Endothelial cell of umbilical vein (primary cell): ENCODE measurements around the gene SEMA4D. TPM values are rescaled to one million over a fixed set of nuclear protein-coding genes. Genes with fewer than 3 reads are reported as not detected.

Source experiments
- BruUV-seq: library from RNA; stranded (reverse); fragments of 400-500 nt; replicated peaks from 2 replicates; lab custom pipeline; 2021; lab: Mats Ljungman, UMichigan
- CTCF ChIA-PET: fragments of 300-600, 350-600 bp; sonication (Branson Sonifier 250); formaldehyde crosslinking; loops from one replicate; lab custom pipeline; 2021; ENCODE audit warnings: antibody characterized with exemption, inconsistent platforms; lab: Charles Lee
- POLR2A ChIA-PET: fragments of 300-600, 350-600 bp; sonication (Branson Sonifier 250); formaldehyde crosslinking; loops from one replicate; lab custom pipeline; 2021; ENCODE audit warnings: antibody characterized with exemption, inconsistent platforms; lab: Charles Lee
- DNase-seq: peaks from one replicate; pipeline ENCODE4 v3.0.0-alpha.2; 2011; ENCODE audit warnings: low read depth, low spot score
- FAIRE-seq: peaks from 2 replicates; lab custom pipeline; 2011; peaks lifted over from hg19 to GRCh38; lab: Jason Lieb, UNC
- H2AFZ ChIP-seq: 2 replicates; pipeline ENCODE4 v1.6.0; 2012; ENCODE audit warnings: low read depth, low read length, control low read depth, inconsistent platforms
- H3K27ac ChIP-seq: 2 replicates; pipeline ENCODE4 v1.5.1; 2011; ENCODE audit warnings: low read depth, mild to moderate bottlenecking, control low read depth, low read length, moderate library complexity; ENCODE audit not compliant: insufficient read depth
- H3K27me3 ChIP-seq, 2 experiments: 2 replicates each; pipeline versions ENCODE4 v1.6.0 to v1.6.1; 2011; ENCODE audit warnings: low read length in 2 of 2, mixed read lengths in 1 of 2; ENCODE audit not compliant: control insufficient read depth in 2 of 2, insufficient read depth in 2 of 2
- H3K36me3 ChIP-seq, 2 experiments: 2 replicates in 1 of 2; 3 replicates in 1 of 2; pipeline ENCODE4 v1.5.1; 2011; ENCODE audit warnings: low read length in 2 of 2, mild to moderate bottlenecking in 1 of 2, moderate library complexity in 1 of 2; ENCODE audit not compliant: control insufficient read depth in 2 of 2, insufficient read depth in 2 of 2; ENCODE audit errors: extremely low read depth in 1 of 2
- H3K4me1 ChIP-seq: 3 replicates; pipeline ENCODE4 v1.5.1; 2011; ENCODE audit warnings: mild to moderate bottlenecking, low read length; ENCODE audit not compliant: control insufficient read depth, insufficient read depth; ENCODE audit errors: extremely low read depth
- H3K4me2 ChIP-seq: 2 replicates; pipeline ENCODE4 v1.6.1; 2011; ENCODE audit warnings: low read length, control low read depth, mixed read lengths; ENCODE audit not compliant: insufficient read depth
- H3K4me3 ChIP-seq, 3 experiments: fragments of 200-600 bp in 1 of 3; sonication (generic), shearing (Covaris generic) in 1 of 3; replicated peaks in 1 of 3; 2 replicates each; pipeline ENCODE4 v1.5.1; 2011 to 2016; ENCODE audit warnings: control low read depth in 3 of 3, low read length in 3 of 3, mild to moderate bottlenecking in 2 of 3, inconsistent platforms in 1 of 3, low read depth in 1 of 3, moderate library complexity in 1 of 3; ENCODE audit not compliant: insufficient read depth in 1 of 3
- H3K79me2 ChIP-seq: 2 replicates; pipeline ENCODE4 v1.6.0; 2012; ENCODE audit warnings: low read length, inconsistent platforms; ENCODE audit not compliant: control insufficient read depth, insufficient read depth
- H3K9ac ChIP-seq: replicated peaks from 2 replicates; pipeline ENCODE3; 2011; ENCODE audit warnings: low read length, control low read depth; ENCODE audit not compliant: insufficient read depth; ENCODE audit errors: extremely low read depth
- H3K9me1 ChIP-seq: replicated peaks from 3 replicates; pipeline ENCODE4 v1.6.0; 2011; ENCODE audit warnings: mild to moderate bottlenecking, low read length; ENCODE audit not compliant: control insufficient read depth, insufficient read depth; ENCODE audit errors: extremely low read depth
- H3K9me3 ChIP-seq: replicated peaks from 2 replicates; pipeline ENCODE4 v1.5.1; 2012; ENCODE audit warnings: low read length, inconsistent platforms; ENCODE audit not compliant: control insufficient read depth, insufficient read depth
- H4K20me1 ChIP-seq: replicated peaks from 2 replicates; pipeline ENCODE3; 2011; ENCODE audit warnings: mild to moderate bottlenecking, low read length; ENCODE audit not compliant: control insufficient read depth, insufficient read depth; ENCODE audit errors: extremely low read depth
- EZH2 ChIP-seq: IDR thresholded peaks from 2 replicates; pipeline ENCODE4 v1.6.1; 2012; ENCODE audit warnings: borderline replicate concordance, low read depth, mild to moderate bottlenecking, moderate library complexity, low read length, inconsistent platforms; ENCODE audit not compliant: severe bottlenecking
- FOS ChIP-seq: IDR thresholded peaks from 2 replicates; pipeline ENCODE4 v1.6.1; 2011; ENCODE audit warnings: mild to moderate bottlenecking, low read length, moderate library complexity, borderline replicate concordance; ENCODE audit not compliant: insufficient read depth
- GATA2 ChIP-seq: IDR thresholded peaks from 2 replicates; pipeline ENCODE4 v1.7.0; 2011; ENCODE audit warnings: low read depth, mild to moderate bottlenecking, moderate library complexity, mixed read lengths, low read length; ENCODE audit not compliant: insufficient read length, insufficient read depth
- JUN ChIP-seq: IDR thresholded peaks from 2 replicates; pipeline ENCODE4 v1.6.1; 2011; ENCODE audit warnings: borderline replicate concordance, low read depth; ENCODE audit not compliant: insufficient read length, insufficient read depth
- MYC ChIP-seq: IDR thresholded peaks from one replicate; pipeline ENCODE4 v1.6.1; 2011; ENCODE audit warnings: mild to moderate bottlenecking, low read depth, low read length
- POLR2A ChIP-seq: IDR thresholded peaks from 2 replicates; pipeline ENCODE4 v1.6.1; 2012; ENCODE audit warnings: low read depth, mild to moderate bottlenecking, control low read depth, low read length
- POLR2AphosphoS5 ChIP-seq: IDR thresholded peaks from 2 replicates; pipeline ENCODE4 v1.6.1; 2012; ENCODE audit warnings: low read depth, mild to moderate bottlenecking, control low read depth, low read length, moderate library complexity; ENCODE audit not compliant: insufficient read depth
- dilution Hi-C: fragments of 300-500 bp; cut with MboI; formaldehyde crosslinking; loops from one replicate; pipeline ENCODE4 v1.15.0; 2019; ENCODE audit warnings: low sequenced_read_pairs; ENCODE audit not compliant: extremely low pct_ligation_motif_present
- intact Hi-C: fragments of 100-400 bp; cut with micrococcal nuclease; formaldehyde crosslinking; loops from one replicate; pipeline ENCODE4 v1.10.0; 2022
- polyA plus RNA-seq, 4 experiments: library from polyadenylated mRNA; depleted of rRNA in 3 of 4; stranded (reverse) in 3 of 4; unstranded in 1 of 4; fragments of >200 nt; gene quantifications; 2 replicates each; pipeline versions ENCODE4 v1.2.1 to v1.2.3, GENCODE V29; 2011 to 2012; ENCODE audit warnings: missing spikeins in 1 of 4
- total RNA-seq: library from RNA; stranded (reverse); gene quantifications from 2 replicates; pipeline ENCODE4 v1.2.3, GENCODE V29; 2021
- TF ChIP-seq, protein P1 (sequence below), 2 donors: IDR thresholded peaks; 1 replicate in 1 of 2; 2 replicates in 1 of 2; pipeline ENCODE4 v1.5.1; 2011; ENCODE audit warnings: low read length in 2 of 2, mild to moderate bottlenecking in 2 of 2, moderate library complexity in 2 of 2, control low read depth in 1 of 2, inconsistent platforms in 1 of 2, low read depth in 1 of 2; ENCODE audit not compliant: insufficient read depth in 1 of 2; ENCODE audit errors: extremely low read depth in 1 of 2
- TF ChIP-seq, protein P2 (sequence below): IDR thresholded peaks from 2 replicates; pipeline ENCODE4 v1.6.1; 2011; ENCODE audit not compliant: insufficient read depth, insufficient read length

Gene SEMA4D
- total and polyA plus RNA-seq, 2 donors (not counting 3 experiments of a cell fraction or from before 2014, with no cell fraction given), result 3.9 to 15.7 TPM

DNA sequence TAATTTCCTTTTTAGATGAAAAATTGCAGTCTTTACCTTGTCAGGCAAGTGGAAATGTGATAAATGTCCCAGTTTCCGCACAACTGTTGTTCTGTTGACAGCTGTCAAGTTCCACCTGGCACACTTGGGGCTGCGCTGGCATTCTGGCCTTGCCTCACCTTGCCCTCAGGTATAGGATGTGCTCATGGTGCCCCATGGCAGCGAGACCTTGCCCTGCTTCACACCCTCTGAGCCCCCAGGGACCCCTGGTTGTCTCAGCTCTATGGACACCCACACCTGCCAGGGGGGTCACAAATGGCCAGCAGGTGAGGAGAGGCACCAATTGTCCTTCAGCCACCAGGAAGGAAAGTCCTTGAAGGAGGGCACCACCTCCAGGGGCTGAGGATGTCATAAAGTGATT is 37.5 kb upstream of the SEMA4D start:
- Histone ChIP-seq H3K4me3 (no peak overlapping the region), H3K27me3 (no peaks in the 10 kb centered on the region), H4K20me1 (no peaks in the 10 kb centered on the region), H3K9me3 (no peaks in the 10 kb centered on the region), H3K9me1 (no peaks in the 10 kb centered on the region), H3K4me1 (no peaks in the 10 kb centered on the region), H3K36me3 (no peaks in the 10 kb centered on the region), H3K27ac (no peak overlapping the region), H2AFZ (no peak overlapping the region), H3K79me2 (no peaks in the 10 kb centered on the region), H3K9ac (no peak overlapping the region), H3K4me2 (no peak overlapping the region)
- DNase-seq (no peak), FAIRE-seq (no peak)
- intact Hi-C loops, result no loop called here
- TF ChIP-seq, protein P1, sequence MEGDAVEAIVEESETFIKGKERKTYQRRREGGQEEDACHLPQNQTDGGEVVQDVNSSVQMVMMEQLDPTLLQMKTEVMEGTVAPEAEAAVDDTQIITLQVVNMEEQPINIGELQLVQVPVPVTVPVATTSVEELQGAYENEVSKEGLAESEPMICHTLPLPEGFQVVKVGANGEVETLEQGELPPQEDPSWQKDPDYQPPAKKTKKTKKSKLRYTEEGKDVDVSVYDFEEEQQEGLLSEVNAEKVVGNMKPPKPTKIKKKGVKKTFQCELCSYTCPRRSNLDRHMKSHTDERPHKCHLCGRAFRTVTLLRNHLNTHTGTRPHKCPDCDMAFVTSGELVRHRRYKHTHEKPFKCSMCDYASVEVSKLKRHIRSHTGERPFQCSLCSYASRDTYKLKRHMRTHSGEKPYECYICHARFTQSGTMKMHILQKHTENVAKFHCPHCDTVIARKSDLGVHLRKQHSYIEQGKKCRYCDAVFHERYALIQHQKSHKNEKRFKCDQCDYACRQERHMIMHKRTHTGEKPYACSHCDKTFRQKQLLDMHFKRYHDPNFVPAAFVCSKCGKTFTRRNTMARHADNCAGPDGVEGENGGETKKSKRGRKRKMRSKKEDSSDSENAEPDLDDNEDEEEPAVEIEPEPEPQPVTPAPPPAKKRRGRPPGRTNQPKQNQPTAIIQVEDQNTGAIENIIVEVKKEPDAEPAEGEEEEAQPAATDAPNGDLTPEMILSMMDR (IDR thresholded peaks at IDR 0.05; ENCODE audit: extremely low read depth in 1 of 2, insufficient read depth in 1 of 2, low read depth in 1 of 2, low read length in 2 of 2), result no peak
- TF ChIP-seq POLR2A, result no peak
- no peak for TF ChIP-seq POLR2AphosphoS5
- no peak for TF ChIP-seq FOS
- TF ChIP-seq MYC, result no peak
- no peak for TF ChIP-seq JUN
- TF ChIP-seq, protein P2, sequence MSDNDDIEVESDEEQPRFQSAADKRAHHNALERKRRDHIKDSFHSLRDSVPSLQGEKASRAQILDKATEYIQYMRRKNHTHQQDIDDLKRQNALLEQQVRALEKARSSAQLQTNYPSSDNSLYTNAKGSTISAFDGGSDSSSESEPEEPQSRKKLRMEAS, result no peak
- TF ChIP-seq GATA2, result no peak
- TF ChIP-seq EZH2, result no peak
- no TSS peak for BruUV-seq
- ChIA-PET CTCF (no interaction called here), POLR2A (no interaction called here)
- dilution Hi-C loops, result no loop called here
